ENCODE results near the gene NEK6. TPM values are rescaled to one million over a fixed set of nuclear protein-coding genes. Genes with fewer than 3 reads are reported as not detected.
A peak's percentile ranks its signal among the peaks of the same experiment; 100 is the strongest.

The NEK6 gene
- total and polyA plus RNA-seq, 9 of the 15 experiments (the other 6 are each of a cell fraction or from before 2014, with no cell fraction given), result 3.1 to 19.0 (median 8.4) TPM

DNA sequence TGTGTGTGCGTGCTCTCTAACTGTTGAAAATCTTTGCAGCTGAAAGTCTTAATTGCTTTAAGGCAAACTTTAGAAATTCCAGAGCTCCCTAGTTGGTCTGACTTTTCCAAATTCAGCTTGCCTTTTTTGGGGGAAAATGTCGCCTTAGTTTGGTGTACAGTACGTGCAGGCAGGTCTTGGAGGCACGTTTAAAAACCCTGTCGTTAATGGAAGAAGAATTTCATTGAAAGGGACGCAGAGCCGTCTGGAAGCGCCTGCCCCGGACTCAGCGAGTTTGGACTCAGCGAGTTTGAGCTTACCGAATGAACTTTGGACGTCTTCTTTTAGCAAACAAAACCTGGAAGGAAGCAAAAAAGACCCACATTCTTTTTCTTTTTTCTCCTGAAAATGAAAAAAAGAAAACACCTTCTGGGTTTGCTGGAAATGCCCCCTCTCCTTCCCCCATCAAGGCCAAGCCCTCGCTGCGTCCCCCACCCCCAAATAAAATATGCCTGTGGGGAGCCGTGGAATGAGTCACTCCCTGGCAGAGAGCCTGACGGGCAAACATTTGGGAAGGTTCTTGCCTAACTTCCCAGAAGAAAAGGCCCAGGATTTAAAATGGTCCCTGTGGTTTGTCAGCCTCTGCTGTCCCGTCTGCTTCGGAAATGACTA, 1.5 kb downstream of the NEK6 start (continued):
- TF ChIP-seq BRF1 (IDR thresholded peaks at IDR 0.05; ENCODE audit: borderline replicate concordance, extremely low read depth, insufficient read length) (no peak), RBM25 (IDR thresholded peaks at IDR 0.05; ENCODE audit: low read depth, low read length, severe bottlenecking) (no peak), MCM3 (IDR thresholded peaks at IDR 0.05) (no peak), RNF2 (IDR thresholded peaks at IDR 0.05) (no peak), ETS2 (tag; IDR thresholded peaks at IDR 0.05; ENCODE audit: borderline replicate concordance, poor library complexity, severe bottlenecking) (no peak), ATF7 (IDR thresholded peaks at IDR 0.05) (no peak), ZNF184 (CRISPR knock-in tag; IDR thresholded peaks at IDR 0.05) (no peak), XRCC4 (IDR thresholded peaks at IDR 0.05; ENCODE audit: extremely low read depth, insufficient read depth, insufficient read length) (no peak), CBX3 (IDR thresholded peaks at IDR 0.05; ENCODE audit: borderline replicate concordance in 1 of 2, low read length in 2 of 2) (no peak), DIDO1 (tag; IDR thresholded peaks at IDR 0.05; ENCODE audit: low read depth) (no peak), ZNF79 (CRISPR knock-in tag; IDR thresholded peaks at IDR 0.05; ENCODE audit: low read depth) (no peak), CCAR2 (IDR thresholded peaks at IDR 0.05; ENCODE audit: low read depth, low read length) (no peak), SMAD1 (IDR thresholded peaks at IDR 0.05; ENCODE audit: low read depth, low read length, partially characterized antibody) (no peak), ZNF695 (CRISPR knock-in tag; IDR thresholded peaks at IDR 0.05) (no peak), CC2D1A (IDR thresholded peaks at IDR 0.05) (no peak), NR4A1 (CRISPR knock-in tag; IDR thresholded peaks at IDR 0.05) (no peak), NR4A1 (tag; IDR thresholded peaks at IDR 0.05) (no peak)
- TF ChIP-seq, protein P1, sequence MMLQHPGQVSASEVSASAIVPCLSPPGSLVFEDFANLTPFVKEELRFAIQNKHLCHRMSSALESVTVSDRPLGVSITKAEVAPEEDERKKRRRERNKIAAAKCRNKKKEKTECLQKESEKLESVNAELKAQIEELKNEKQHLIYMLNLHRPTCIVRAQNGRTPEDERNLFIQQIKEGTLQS (IDR thresholded peaks at IDR 0.05), result peak; percentile 45
- TF ChIP-seq, protein P1 (CRISPR knock-in tag; conservative IDR thresholded peaks at IDR 0.05), result no peak
- TF ChIP-seq, protein P2, sequence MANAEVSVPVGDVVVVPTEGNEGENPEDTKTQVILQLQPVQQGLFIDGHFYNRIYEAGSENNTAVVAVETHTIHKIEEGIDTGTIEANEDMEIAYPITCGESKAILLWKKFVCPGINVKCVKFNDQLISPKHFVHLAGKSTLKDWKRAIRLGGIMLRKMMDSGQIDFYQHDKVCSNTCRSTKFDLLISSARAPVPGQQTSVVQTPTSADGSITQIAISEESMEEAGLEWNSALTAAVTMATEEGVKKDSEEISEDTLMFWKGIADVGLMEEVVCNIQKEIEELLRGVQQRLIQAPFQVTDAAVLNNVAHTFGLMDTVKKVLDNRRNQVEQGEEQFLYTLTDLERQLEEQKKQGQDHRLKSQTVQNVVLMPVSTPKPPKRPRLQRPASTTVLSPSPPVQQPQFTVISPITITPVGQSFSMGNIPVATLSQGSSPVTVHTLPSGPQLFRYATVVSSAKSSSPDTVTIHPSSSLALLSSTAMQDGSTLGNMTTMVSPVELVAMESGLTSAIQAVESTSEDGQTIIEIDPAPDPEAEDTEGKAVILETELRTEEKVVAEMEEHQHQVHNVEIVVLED (CRISPR knock-in tag; IDR thresholded peaks at IDR 0.05), result no peak
- TF ChIP-seq, protein P3, sequence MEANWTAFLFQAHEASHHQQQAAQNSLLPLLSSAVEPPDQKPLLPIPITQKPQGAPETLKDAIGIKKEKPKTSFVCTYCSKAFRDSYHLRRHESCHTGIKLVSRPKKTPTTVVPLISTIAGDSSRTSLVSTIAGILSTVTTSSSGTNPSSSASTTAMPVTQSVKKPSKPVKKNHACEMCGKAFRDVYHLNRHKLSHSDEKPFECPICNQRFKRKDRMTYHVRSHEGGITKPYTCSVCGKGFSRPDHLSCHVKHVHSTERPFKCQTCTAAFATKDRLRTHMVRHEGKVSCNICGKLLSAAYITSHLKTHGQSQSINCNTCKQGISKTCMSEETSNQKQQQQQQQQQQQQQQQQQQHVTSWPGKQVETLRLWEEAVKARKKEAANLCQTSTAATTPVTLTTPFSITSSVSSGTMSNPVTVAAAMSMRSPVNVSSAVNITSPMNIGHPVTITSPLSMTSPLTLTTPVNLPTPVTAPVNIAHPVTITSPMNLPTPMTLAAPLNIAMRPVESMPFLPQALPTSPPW (CRISPR knock-in tag; IDR thresholded peaks at IDR 0.05), result no peak
- TF ChIP-seq, protein P4, sequence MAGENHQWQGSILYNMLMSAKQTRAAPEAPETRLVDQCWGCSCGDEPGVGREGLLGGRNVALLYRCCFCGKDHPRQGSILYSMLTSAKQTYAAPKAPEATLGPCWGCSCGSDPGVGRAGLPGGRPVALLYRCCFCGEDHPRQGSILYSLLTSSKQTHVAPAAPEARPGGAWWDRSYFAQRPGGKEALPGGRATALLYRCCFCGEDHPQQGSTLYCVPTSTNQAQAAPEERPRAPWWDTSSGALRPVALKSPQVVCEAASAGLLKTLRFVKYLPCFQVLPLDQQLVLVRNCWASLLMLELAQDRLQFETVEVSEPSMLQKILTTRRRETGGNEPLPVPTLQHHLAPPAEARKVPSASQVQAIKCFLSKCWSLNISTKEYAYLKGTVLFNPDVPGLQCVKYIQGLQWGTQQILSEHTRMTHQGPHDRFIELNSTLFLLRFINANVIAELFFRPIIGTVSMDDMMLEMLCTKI (IDR thresholded peaks at IDR 0.05; ENCODE audit: partially characterized antibody), result no peak

Data from K562 (cell line).